Lung (tissue), 12 donors: ENCODE results near the gene STUM. TPM values are rescaled to one million over a fixed set of nuclear protein-coding genes. Genes with fewer than 3 reads are reported as not detected.

Experiments
- ATAC-seq: fragments of 200-7000 bp; cut with Tn5 transposase; one replicate; pipeline ENCODE4 v1.9.1; 2020; ENCODE audit warnings: moderate number of reproducible peaks; ENCODE audit not compliant: insufficient read depth, low FRiP score
- DNase-seq, 3 donors: peaks; one replicate each; pipeline ENCODE4 v3.0.0-alpha.2; 2013 to 2017
- H3K27ac ChIP-seq, 2 donors: one replicate each; pipeline ENCODE4 v1.5.1; 2013; ENCODE audit warnings: mild to moderate bottlenecking in 2 of 2, moderate library complexity in 2 of 2, control low read depth in 1 of 2, inconsistent platforms in 1 of 2, low read depth in 1 of 2, low read length in 1 of 2
- H3K27me3 ChIP-seq, 3 donors: one replicate each; pipeline ENCODE4 v1.5.1; 2013; ENCODE audit warnings: low read length in 2 of 3; ENCODE audit not compliant: control insufficient read depth in 3 of 3, insufficient read depth in 3 of 3
- H3K36me3 ChIP-seq, 4 donors: one replicate each; pipeline ENCODE4 v1.5.1; 2013; ENCODE audit warnings: low read length in 4 of 4, mild to moderate bottlenecking in 1 of 4, moderate library complexity in 1 of 4; ENCODE audit not compliant: control insufficient read depth in 4 of 4, insufficient read depth in 4 of 4
- H3K4me1 ChIP-seq, 5 donors: one replicate each; pipeline ENCODE4 v1.5.1; 2013; ENCODE audit warnings: low read length in 5 of 5, mild to moderate bottlenecking in 2 of 5, moderate library complexity in 1 of 5; ENCODE audit not compliant: control insufficient read depth in 5 of 5, insufficient read depth in 5 of 5
- H3K4me3 ChIP-seq: one replicate; pipeline ENCODE4 v1.5.1; 2013; ENCODE audit warnings: mild to moderate bottlenecking, control low read depth, moderate library complexity
- H3K9ac ChIP-seq, 2 donors: one replicate each; pipeline ENCODE4 v1.5.1; 2013; ENCODE audit warnings: low read length in 2 of 2, control low read depth in 1 of 2; ENCODE audit not compliant: insufficient read depth in 1 of 2
- H3K9me3 ChIP-seq, 4 donors: one replicate each; pipeline ENCODE4 v1.5.1; 2013; ENCODE audit warnings: low read length in 3 of 4, mild to moderate bottlenecking in 1 of 4, moderate library complexity in 1 of 4; ENCODE audit not compliant: control insufficient read depth in 4 of 4, insufficient read depth in 3 of 4
- WGBS, 2 donors: extraction: QIAGEN DNeasy Blood & Tissue Kit; methylation state at CpG; one replicate each; pipeline ENCODE4 v1.1.7; 2013; 5-methylcytosine and 5-hydroxymethylcytosine counted together
- polyA plus RNA-seq, 2 donors: library from polyadenylated mRNA; stranded (reverse); fragments of 200-250 nt; gene quantifications; one replicate each; pipeline ENCODE4 v1.2.1, GENCODE V29; 2013
- total RNA-seq, 2 donors: library from RNA; depleted of rRNA in 1 of 2; stranded (reverse); fragments of >200 nt in 1 of 2; gene quantifications; one replicate each; pipeline ENCODE4 v1.2.1, GENCODE V29; 2014 to 2021
- TF ChIP-seq, protein P1 (sequence below): IDR thresholded peaks from 2 replicates; pipeline ENCODE4 v1.5.1; 2012; ENCODE audit warnings: mild to moderate bottlenecking; ENCODE audit errors: control extremely low read depth, extremely low read depth
- donor health status: control.
- donor health status: control.
- donor health status: Bipolar disorder and iron deficiency.
- donor health status: healthy.
- donor health status: DM: yes; HTN: yes; CAD: no.

The STUM gene
- total and polyA plus RNA-seq, 4 donors = 0.09 to 0.58 (median 0.48) TPM

DNA sequence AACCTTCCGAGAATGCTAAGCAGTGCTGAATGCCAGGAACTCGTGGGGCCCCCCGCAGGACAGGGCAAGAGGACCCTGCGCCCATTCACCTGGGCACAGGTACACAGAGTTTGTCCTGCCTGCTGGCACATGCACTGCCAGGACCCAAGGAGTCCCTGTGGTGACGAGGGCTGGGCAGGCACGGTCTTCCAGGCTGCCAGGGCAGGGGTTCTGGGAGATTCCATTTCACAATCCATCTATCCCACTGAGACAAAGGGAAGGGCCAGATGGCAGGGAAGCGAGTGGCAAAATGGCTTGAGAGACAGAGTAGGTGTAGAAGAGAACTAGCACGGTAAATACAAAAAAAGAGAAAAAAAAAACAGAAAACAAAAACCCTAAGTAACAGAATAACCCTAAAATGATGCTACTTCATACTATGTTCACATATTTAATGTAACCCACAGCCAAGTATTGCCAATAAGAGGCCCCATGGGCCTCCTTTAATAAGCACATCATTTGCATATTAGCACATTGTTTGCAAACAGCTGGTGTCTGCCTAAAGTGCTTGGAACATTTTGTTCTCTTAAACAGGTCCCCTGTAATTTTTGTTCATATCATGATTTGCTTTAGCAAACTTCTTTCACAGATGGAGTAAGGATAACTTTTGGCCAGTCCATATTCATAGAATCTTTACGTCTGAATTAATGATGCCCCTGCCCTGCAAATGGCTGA, 83.8 kb downstream of the STUM start:
- DNase-seq (peak in 1 of 3 donors; percentile 10), ATAC-seq (no peak)
- H3K4me1 ChIP-seq = no peaks in the 10 kb centered on the region
- H3K9ac ChIP-seq = no peak overlapping the region
- no peak overlapping the region for H3K4me3 ChIP-seq
- peaks cover 0 to 23% (median 2%) of the 10 kb centered on the region in 4 donors for H3K36me3 ChIP-seq
- H3K27me3 ChIP-seq = no peaks in the 10 kb centered on the region
- WGBS, 2 donors = 92 to 95% methylated on average over 9 of the region's 9 CpGs
- H3K9me3 ChIP-seq = no peaks in the 10 kb centered on the region
- TF ChIP-seq, protein P1, sequence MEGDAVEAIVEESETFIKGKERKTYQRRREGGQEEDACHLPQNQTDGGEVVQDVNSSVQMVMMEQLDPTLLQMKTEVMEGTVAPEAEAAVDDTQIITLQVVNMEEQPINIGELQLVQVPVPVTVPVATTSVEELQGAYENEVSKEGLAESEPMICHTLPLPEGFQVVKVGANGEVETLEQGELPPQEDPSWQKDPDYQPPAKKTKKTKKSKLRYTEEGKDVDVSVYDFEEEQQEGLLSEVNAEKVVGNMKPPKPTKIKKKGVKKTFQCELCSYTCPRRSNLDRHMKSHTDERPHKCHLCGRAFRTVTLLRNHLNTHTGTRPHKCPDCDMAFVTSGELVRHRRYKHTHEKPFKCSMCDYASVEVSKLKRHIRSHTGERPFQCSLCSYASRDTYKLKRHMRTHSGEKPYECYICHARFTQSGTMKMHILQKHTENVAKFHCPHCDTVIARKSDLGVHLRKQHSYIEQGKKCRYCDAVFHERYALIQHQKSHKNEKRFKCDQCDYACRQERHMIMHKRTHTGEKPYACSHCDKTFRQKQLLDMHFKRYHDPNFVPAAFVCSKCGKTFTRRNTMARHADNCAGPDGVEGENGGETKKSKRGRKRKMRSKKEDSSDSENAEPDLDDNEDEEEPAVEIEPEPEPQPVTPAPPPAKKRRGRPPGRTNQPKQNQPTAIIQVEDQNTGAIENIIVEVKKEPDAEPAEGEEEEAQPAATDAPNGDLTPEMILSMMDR = no peak
- no peak overlapping the region for H3K27ac ChIP-seq

DNA sequence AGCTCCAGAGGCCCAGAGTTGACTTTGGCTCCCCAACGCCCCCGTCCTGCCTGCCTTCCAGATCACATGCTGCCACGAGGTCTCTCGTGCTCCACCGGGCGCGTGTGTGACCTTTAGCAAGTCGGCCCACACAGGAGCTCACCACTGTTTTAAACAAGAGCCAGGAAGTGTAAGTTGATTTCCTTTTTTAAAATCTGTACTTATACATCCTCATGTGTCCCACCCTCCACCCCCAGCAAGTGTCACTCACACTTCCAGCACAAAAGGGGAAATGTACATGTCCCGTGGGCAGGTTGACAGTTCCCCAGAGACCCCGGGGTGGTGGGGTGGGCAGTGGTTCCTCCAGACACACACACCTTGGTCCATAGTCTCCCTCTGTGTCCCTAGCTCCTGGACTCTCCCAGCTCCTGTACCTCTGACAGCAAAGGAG, 84.4 kb downstream of the STUM start:
- Histone ChIP-seq H3K27me3 (no peaks in the 10 kb centered on the region), H3K9ac (no peak overlapping the region), H3K27ac (no peak overlapping the region), H3K4me1 (no peaks in the 10 kb centered on the region), H3K9me3 (no peaks in the 10 kb centered on the region), H3K36me3 (peaks cover 0 to 28% (median 2%) of the 10 kb centered on the region in 4 donors), H3K4me3 (no peak overlapping the region)
- peak in 1 of 3 donors; percentile 8 for DNase-seq
- no peak for ATAC-seq
- TF ChIP-seq, protein P1 = no peak
- WGBS, 2 donors = 72 to 73% methylated on average over 10 of the region's 10 CpGs

GRCh38 chr1:226633541-226634165, 85.1 kb downstream of the STUM start:
- Histone ChIP-seq H3K27ac (peak overlapping the region in 1 of 2 donors; percentile 30), H3K36me3 (peaks cover 0 to 35% (median 2%) of the 10 kb centered on the region in 4 donors), H3K4me1 (no peaks in the 10 kb centered on the region), H3K9me3 (no peaks in the 10 kb centered on the region), H3K4me3 (no peak overlapping the region), H3K9ac (no peak overlapping the region), H3K27me3 (no peaks in the 10 kb centered on the region)
- ATAC-seq (no peak), DNase-seq (peak in 1 of 3 donors; percentile 0)
- TF ChIP-seq, protein P1 = no peak
- WGBS, 2 donors = 46 to 53% methylated on average over 7 of the region's 7 CpGs
